ENCODE results near the gene OMG. TPM values are rescaled to one million over a fixed set of nuclear protein-coding genes. Genes with fewer than 3 reads are reported as not detected.

The OMG gene
- total RNA-seq, 2 experiments from 2014 or later = 0.14 TPM; not detected in 1

- no peak overlapping the region for H3K4me3 Mint-ChIP-seq
- peaks cover 2% of the 10 kb centered on the region for H3K4me1 Mint-ChIP-seq
- peaks cover 4% of the 10 kb centered on the region for H3K36me3 Mint-ChIP-seq
- DNase-seq = no peak
- H3K9me3 Mint-ChIP-seq = no peaks in the 10 kb centered on the region
- H3K27ac Mint-ChIP-seq = no peak overlapping the region
- H3K27me3 Mint-ChIP-seq = no peaks in the 10 kb centered on the region
Observed at GRCh38 chr17:31260151-31260550, 36.9 kb downstream of the OMG start.

DNA sequence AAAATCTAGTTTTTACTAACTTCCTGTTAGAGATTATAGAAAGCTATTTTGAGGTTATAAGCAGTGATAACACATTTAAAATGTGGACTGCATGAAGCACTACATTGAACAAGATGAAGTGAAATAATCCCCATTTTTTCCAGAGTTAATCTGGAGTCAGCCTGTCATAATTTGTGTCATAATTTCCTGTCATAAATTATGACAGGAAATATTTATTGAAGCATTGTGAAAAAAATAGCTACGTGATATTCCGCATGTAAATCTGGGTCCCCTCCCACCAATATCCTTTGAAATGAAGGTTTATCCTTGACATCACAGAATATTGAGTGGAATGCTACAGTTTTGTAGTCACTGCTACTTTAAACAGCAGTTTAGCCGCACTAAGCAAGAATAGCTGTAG lies 40.1 kb downstream of the OMG start:
- Mint-ChIP-seq H3K27ac (no peak overlapping the region), H3K36me3 (peaks cover 4% of the 10 kb centered on the region), H3K4me3 (no peak overlapping the region), H3K27me3 (no peaks in the 10 kb centered on the region), H3K4me1 (peaks cover 2% of the 10 kb centered on the region), H3K9me3 (no peaks in the 10 kb centered on the region)
- DNase-seq = no peak

DNA sequence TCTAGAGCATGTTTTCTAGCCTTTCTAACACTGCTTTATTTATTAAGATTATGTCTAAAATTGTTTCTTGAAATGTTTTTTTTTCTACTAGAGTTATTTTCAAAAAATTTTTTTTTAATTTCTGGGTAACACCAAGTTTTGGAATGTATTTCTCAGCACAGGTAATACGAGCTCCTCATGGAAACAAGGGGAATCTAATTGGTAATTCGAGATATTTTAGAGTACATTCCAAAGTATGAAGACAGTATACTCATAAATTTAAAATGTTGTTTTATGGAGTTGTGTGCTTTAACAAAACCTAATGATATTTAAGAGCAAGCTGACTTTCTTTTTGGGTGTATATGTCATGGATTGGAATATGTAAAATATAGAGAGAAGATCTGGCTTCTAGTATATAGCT lies 42.4 kb downstream of the OMG start:
- Mint-ChIP-seq H3K4me1 (peaks cover 7% of the 10 kb centered on the region), H3K27me3 (no peaks in the 10 kb centered on the region), H3K27ac (no peak overlapping the region), H3K36me3 (peaks cover 1% of the 10 kb centered on the region), H3K4me3 (no peak overlapping the region), H3K9me3 (no peaks in the 10 kb centered on the region)
- DNase-seq = no peak

GRCh38 chr17:31252741-31253140 lies 44.3 kb downstream of the OMG start:
- Mint-ChIP-seq H3K27ac (no peak overlapping the region), H3K4me1 (peaks cover 5% of the 10 kb centered on the region), H3K9me3 (no peaks in the 10 kb centered on the region), H3K27me3 (no peaks in the 10 kb centered on the region), H3K36me3 (peaks cover 6% of the 10 kb centered on the region), H3K4me3 (no peak overlapping the region)
- DNase-seq = no peak

- Mint-ChIP-seq H3K9me3 (no peaks in the 10 kb centered on the region), H3K4me3 (no peak overlapping the region)
Observed at GRCh38 chr17:31251970-31252328, 45.1 kb downstream of the OMG start.

DNA sequence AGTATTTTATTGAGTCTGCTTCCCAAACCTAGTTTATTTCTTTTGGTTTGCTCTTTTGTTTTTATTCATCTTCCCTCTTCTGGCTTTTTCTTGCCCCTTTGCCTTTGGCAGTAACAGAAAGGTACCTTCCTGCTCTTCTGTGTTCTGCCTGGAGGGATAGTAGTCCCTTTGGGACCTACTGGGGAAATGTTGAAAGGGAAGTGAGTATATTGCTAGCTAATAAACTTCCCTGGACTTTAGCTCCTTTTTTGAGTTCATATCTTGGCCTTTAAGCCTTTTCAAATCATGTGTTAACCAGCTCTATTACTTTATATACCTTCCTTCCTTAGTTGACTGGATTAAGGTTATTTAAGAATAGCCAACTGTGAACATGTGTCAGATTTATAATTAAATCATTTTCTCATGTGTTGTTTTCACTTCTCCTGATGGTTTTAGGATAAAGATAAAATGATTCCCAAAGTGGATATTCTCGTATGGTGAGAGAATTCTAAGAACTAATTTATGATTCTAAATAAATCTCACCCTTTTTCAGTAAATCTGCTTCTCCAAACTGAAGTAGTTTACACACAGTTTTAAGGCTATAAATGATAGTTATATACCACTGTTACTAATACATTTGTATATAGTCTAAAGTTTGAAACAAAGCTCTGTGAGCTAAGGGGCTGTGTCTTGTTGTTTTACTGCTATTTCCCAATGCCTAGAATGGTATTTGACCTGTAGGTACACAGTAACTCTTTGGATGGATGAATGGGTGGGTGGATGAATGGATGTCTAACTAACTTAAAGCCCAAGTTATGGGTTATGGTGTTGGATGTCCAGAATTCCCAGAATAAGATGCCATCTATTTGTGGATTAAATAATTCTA lies 45.7 kb downstream of the OMG start:
- Mint-ChIP-seq H3K27ac (no peak overlapping the region), H3K4me3 (no peak overlapping the region), H3K36me3 (peaks cover 6% of the 10 kb centered on the region), H3K27me3 (no peaks in the 10 kb centered on the region), H3K9me3 (no peaks in the 10 kb centered on the region), H3K4me1 (peaks cover 5% of the 10 kb centered on the region)
- no peak for DNase-seq

More at GRCh38 chr17:31251970-31252328, 45.1 kb downstream of the OMG start:
- peaks cover 5% of the 10 kb centered on the region for H3K4me1 Mint-ChIP-seq
- H3K27ac Mint-ChIP-seq = no peak overlapping the region
- no peaks in the 10 kb centered on the region for H3K27me3 Mint-ChIP-seq
- H3K36me3 Mint-ChIP-seq = peaks cover 6% of the 10 kb centered on the region
- DNase-seq = no peak

GRCh38 chr17:31250229-31250628 lies 46.8 kb downstream of the OMG start:
- no peak overlapping the region for H3K27ac Mint-ChIP-seq

GRCh38 chr17:31249835-31250141 lies 47.3 kb downstream of the OMG start:
- no peaks in the 10 kb centered on the region for H3K9me3 Mint-ChIP-seq
- no peak overlapping the region for H3K27ac Mint-ChIP-seq
- peaks cover 5% of the 10 kb centered on the region for H3K4me1 Mint-ChIP-seq
- DNase-seq = no peak
- no peak overlapping the region for H3K4me3 Mint-ChIP-seq
- peaks cover 6% of the 10 kb centered on the region for H3K36me3 Mint-ChIP-seq
- H3K27me3 Mint-ChIP-seq = no peaks in the 10 kb centered on the region

More at GRCh38 chr17:31250229-31250628, 46.8 kb downstream of the OMG start:
- Mint-ChIP-seq H3K9me3 (no peaks in the 10 kb centered on the region), H3K36me3 (peaks cover 6% of the 10 kb centered on the region), H3K4me3 (no peak overlapping the region), H3K4me1 (peaks cover 5% of the 10 kb centered on the region), H3K27me3 (no peaks in the 10 kb centered on the region)
- no peak for DNase-seq

DNA sequence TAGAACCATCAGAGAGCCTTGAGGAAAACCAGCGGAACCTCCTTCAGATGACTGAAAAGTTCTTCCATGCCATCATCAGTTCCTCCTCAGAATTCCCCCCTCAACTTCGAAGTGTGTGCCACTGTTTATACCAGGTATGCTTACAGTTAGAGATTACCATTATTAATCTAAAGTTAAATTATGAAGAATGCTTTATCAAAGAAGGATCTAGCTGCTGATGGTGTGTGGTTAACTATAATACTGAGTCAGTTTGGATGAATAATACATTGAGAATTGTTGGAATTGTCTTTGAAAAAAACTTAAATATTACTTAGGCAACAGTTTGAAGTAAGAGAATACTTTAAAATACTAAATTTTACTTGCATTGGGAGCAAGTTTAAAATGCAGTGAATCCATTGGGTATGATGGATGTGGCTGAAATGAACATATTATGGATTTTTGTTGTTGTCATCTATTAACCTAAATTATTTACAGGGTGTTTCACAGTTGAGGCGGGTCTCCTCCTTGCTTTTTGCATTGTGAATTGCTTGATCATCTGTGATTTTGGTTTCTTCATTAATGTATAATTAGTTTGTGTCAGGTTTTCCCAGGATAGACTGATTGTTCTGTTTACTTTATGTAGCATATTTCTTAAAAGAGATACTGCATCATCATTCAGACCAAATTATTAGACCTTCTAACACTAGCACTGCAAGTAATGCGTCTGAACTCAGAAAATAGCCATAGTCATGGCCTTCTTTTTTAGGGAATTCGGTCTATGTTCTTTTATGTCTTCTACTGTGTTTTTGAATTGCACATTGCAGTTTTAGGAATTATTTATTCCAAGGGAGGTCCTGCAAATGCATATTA lies 47.8 kb downstream of the OMG start:
- no peak for DNase-seq
- Mint-ChIP-seq H3K27ac (no peak overlapping the region), H3K4me1 (peaks cover 5% of the 10 kb centered on the region), H3K4me3 (no peak overlapping the region), H3K27me3 (no peaks in the 10 kb centered on the region), H3K9me3 (no peaks in the 10 kb centered on the region), H3K36me3 (peaks cover 6% of the 10 kb centered on the region)

Other genes with a start within 250 kb of the OMG start
- gene NF1, start 202.3 kb downstream of the OMG start, total RNA-seq = 10 to 100 TPM; 21.0 to 22.8 TPM
- 10 to 100 TPM; 14.8 to 16.5 TPM for gene EVI2B, start 16.8 kb upstream of the OMG start, total RNA-seq
- 10 to 100 TPM; 42.4 to 42.7 TPM for gene EVI2A, start 24.4 kb upstream of the OMG start, total RNA-seq
- 10 to 100 TPM; 16.7 to 18.7 TPM for gene RAB11FIP4, start 94.4 kb upstream of the OMG start, total RNA-seq

Measured in activated naive CD8-positive, alpha-beta T cell treated with anti-CD3 and anti-CD28 coated beads for 36 hours (primary cell).